NCI-H226 (cell line): ENCODE results near the gene SPTBN5.

Experiments used
- DNase-seq: peaks from one replicate; pipeline ENCODE4 v3.0.0-alpha.2; 2015

Gene SPTBN5

DNA sequence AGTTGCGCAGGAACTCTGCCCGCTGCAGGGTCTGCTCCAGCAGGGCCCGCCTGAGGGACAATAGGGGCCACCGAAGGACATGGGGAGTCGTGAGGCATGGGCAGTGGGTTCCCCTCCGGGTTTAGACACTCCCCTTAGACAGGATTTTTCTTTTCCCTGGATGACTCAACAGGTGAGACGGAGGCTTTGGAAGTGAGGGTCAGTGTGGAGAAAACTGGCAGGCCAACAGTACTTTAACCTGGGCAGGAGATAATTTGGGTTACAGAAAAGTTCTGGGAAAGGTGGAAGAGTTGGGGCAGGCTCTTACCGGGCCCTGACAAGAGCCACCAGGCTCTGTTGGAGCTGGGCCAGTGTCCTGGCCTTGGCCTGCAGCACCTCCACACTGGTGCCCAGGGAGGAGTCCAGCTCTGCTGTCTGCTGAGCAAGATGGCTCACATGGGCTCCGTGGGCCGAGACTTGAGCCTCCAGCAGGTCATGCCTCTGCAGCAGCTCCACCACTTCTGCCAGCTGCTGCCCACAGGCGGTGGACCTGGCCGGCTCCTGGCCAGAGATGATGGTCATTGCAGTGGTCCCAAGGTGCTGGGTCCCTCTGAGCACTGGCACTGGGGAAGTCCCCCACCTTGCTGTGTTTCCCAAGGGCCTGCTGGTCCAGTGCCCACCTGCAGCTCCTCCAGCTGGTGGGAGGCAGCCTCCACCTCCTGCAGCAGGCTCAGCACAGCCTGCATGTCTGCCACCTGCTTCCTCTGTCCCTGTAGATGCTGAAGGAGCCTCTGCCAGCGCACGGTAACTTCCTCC, 11.0 kb downstream of the SPTBN5 start:
- DNase-seq, result no peak

DNA sequence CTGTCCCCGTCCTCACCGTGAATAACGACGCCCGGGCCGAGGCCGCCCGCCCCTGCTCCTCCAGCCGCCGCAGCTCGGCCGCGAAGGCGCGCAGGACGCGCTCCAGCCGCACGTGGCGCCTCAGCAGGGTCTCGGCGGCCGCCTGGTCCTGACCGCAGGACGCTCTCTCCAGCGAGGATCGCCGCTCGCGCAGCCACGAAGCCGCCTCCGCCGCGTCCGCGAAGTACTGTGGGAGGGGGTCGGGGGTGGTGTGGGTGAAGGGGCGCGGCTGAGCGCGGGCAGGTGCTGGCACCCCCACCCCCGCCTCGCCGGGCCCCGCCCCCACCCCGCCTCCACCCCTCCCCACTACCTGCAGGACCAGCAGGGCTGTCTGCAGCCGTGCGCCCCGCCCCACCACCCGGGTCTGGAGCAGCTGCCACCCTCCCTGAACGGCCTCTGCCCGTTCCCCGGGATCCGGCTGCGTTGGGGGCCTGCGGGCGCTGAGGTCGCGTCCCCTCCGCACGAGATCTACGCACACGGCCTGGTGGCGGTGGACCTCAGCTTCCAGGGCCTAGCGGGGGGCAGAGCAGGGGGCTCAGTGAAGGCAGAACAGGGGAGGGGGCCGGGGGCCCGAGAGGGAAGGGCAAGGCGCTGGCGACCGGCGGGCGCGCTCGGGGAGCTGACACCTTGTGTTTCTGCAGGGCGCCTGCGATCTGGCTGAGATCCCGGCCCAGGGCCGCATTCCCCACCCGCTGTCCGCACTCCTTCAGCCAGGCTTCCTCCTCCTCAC, 11.7 kb downstream of the SPTBN5 start:
- DNase-seq, result no peak

DNA sequence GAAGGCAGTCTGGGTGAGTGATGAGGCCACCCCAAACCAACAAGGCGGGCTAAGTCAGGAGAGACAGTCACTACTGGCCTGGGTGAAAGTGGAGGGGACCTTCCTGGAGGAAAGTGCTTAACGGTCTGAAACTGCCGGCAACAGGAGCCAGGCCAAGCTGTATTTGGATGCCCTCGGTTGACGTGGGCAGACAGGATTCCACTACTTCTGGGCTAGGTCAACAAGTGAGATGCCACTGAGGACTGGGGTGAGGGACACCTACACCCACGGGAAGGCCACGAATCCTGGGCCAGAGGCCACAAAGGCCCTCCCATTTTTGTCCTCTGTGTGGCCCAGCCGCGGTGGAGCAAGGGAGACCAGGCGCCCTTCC, 12.3 kb downstream of the SPTBN5 start:
- DNase-seq, result no peak

DNA sequence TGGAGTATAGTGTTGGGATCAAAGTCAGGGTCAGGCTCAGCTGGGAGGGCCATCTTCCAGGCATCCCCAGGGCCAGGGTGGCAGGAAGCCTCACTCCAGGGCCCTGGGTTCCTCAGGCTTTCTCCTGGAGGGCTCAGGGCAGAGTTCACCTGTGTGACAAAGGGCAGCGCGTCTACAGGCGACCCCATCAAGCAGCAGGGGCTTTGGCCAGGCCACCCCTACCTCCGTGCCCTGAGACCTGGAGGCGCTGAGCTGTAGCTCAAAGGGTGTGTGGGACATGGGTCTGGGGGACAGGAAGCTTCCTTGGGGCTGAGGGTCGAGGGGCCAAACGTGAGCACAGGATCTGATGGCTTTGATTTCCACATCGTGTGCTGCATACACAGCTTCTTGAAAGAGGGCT, 12.8 kb downstream of the SPTBN5 start:
- DNase-seq, result no peak

DNA sequence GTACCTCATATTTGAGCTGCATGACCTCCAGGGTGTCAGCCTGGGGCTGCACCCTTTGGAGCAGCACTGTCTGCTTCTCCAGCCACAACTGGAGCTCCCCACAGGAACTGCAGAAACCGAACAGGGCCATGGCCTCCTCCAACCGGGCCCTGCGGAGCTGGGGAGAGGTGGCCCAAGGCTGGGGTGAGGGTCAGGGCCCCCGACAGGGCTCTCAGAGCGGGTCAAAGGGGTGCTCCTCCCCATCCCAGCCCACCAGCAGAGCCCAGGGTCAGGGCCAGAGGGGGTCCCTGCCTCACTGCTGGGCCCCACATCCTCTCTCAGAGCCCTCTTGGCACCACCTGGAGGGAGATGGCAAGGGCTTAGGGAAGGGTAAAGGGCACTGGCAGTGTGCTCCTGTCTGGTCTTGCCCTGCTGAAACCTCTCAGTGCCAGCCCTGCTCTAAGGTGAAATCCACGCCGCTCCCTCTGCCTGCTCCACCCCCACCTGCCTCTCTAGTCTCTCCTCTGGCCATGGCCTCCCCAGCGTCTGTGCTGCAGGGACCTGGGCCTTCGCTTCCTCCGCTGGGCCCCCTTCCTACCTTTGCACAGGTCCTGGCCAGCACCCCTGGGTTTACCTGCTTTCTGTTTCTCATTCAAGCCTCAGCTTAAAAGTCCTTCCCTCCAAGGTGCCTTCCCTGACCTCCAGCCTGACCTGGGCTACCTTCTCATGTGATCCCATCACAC, 13.5 kb downstream of the SPTBN5 start:
- no peak for DNase-seq

DNA sequence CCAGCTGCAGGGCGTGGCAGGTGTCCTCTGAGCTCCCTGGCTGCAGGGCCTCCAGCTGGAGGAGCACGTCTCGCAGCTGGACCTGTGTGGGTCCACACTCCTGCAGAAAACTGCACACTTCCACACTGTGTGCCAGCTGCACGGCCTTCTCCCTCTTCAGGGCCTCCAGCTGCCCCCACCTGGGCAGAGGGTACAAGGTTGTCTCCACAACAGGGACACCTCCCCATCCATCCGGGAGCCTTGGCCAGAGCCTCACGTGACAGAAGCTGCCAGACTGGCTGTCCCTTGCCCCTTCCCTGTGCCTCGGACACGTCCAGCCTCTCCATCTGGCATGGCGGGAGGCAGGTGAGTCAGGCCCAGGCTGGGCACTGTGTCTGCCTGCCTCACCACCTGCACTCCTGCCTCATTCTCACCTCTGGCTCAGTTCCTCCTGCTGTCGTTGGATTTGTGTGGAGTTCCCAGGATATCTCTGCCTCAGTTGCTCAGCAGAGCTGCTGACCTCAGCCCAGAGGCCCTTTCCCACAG, 14.5 kb downstream of the SPTBN5 start:
- no peak for DNase-seq

DNA sequence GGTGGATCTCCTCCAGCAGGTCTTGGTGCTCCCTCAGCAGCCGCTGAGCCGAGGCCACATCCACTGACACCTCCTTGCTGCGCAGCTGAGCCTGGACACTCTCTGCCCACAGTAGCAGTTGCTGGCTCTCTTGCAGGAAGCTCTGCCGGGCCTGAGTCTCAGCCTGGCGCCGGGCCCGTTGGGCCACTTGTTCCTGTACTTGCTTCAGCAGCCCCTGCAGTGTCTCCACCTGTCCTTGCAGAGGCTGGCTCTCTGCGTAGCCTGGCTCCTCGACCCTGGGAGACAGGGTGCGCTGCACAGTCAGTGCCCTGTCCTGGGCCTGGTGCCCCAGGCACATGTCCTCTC, 15.5 kb downstream of the SPTBN5 start:
- no peak for DNase-seq

DNA sequence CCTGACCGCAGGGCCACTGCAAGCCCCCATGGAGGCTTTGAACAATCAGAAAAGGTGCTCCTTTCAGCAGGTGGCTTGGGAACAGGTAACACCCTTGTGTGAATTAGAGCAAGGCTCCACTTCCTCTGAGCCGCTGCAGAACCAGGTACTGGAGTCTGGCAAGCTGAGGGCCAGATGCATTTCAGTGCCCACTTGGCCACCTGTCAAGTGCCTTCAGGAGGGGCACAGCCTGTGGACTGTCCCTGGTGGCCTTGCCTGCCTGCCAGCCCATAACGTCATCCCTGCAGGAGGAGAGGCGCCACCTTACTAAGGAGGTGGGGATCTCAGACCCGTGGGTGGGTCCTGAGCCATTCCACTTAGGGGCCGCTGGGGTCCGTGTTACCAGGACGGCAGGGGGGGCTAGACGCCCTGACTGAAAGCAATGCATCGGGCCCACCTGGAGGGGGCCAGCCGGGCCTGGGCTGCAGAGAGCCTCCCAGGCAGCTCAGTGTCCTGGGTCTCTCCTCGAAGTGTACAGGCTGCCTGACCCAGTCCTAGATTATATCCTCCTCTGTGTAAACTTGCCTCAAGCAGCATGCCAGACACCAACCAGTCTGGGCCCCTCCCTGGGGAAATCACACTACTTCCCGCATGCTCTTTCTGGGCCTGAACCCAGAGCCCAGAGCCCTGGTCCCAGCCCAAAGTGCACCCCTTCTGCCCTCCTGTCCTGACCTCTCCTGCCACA, 16.1 kb downstream of the SPTBN5 start:
- DNase-seq, result no peak

DNA sequence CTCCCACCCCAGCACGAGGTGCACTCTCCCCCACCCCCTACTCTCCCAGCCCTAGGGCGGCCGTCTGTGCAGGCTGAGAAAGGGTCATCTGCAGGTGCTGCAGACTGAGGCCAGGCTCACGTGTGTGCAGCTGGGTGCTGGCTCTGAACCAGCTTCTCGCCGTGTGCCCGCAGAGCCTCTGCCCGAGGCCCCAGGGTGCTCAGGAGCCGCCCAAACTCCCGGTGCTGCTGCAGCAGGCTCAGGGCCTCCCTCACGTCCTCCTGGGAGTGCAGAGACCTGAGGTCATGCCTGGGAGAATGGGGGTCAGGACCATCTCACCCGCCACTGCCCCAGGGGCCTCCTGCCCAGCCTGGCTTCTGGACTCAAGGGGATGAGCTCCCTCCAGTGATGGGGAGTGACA, 17.2 kb downstream of the SPTBN5 start:
- no peak for DNase-seq

DNA sequence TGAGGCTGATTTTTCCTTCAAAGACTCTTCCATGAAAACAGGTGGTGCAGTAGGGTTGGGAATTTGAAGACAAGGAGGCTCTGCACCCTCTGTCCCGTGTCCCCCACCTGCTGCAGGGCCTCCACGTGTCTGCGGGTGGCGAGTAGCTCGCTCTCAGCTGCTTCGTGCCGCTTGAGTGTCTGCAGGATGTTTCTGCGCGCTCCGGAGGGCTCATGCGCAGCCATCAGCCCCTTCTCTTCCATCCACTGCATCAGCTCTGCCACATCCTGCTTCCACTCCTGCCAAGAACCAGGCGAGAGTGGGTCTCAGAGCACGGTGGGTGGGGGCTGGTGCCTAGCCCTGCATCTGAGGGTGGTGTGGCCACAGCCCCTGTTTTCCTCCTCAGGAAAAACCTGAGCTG, 17.8 kb downstream of the SPTBN5 start:
- DNase-seq, result no peak

DNA sequence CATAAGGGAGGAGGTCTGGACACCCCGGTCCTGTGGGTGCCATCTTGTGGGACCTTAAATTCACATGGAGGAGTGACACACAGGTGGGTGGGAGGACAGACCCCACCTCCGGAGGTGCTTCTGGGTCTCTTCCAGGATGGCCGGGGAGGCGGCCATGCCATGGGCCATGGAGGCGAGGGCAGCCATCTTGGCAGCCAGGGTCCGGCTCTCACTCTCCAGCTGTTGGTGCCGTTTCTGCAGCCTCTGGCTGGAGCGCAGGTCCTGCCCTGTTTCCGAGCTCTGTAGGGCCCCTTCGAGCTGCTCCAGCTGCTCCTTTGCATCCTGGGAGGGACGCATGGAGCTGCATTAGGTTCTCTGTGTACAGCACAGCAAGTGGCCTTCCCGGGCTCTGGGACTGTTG, 19.1 kb downstream of the SPTBN5 start:
- DNase-seq, result no peak

DNA sequence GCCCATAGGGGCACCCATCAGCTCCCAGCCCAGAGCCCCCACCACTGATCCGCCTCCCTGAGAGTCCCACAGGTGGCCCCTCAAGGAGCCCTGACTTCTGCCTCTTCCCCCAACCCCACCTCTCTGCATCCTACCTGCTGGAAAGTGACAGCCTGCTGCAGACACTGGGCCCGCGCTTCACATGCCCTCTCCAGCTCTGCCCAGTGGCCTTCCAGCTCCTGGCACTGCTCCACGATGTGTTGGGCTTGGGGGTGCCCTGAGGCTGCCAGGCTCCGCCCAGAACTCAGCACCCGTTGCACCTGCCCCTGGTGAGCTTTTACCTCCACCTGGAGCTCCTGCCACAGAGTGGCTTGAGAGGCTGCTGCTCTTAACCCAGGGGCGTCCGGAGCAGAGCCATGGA, 20.1 kb downstream of the SPTBN5 start:
- no peak for DNase-seq

DNA sequence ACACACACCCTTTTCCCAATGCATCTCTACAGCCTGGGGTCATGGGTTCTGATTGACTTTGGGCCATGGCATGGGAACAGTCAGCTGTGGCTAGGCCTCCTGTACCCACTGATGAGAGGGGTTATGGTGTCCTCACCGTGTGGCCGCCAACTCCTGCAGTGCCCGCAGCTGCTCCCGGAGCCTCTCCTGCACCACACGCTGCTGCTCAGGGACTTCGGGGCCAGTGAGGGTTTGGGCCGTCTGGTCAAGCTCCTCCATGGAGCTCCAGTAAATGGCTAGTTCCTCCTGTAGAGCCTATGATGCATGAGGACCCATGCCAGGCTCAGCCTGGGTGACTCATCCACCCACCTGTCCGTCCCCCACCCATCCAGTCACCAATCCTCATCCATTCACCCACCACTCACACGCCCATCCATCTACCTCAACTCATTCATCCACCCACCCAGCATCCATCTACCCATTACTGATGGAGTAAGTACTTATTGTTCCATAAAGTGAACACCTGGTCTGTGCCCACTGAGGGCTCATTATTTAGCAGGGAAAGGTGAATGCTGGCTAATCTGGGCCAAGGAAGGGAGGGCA, 21.6 kb downstream of the SPTBN5 start:
- no peak for DNase-seq

DNA sequence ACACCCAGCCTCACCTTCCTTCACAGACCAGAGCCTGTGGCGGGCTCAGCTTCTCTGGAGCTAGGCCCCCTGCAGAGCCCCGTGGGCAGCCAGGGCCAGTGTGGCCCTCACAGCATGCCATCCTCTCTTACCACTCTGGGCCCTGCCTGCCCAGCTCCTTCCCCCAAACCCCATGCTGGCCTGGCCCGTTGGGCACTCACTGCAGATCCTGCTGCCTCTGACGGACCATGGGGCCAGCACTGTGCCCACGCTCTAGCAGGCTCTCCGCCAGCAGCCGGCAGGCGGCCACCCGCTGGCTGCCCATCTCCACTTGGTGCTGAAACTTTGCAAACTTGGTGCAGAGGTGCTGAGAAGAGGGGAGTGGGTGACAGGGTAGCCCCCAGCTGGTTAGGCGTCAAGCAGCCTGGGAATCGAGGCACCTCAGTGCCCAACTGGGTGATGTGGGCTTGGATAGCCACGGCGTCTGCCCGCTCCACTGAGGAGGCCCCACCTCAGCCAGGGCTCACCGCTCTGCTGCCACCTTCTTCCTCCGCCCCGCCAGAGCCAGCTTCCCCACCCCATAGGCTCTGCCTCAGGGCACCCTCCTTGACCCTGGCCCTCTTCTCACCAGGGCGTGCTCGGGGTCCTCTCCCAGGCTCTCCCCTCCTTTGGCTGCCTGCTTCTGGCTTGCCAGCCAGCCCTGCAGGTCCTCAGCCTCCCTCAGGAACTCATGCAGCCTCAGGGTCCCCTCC, 22.5 kb downstream of the SPTBN5 start:
- no peak for DNase-seq

DNA sequence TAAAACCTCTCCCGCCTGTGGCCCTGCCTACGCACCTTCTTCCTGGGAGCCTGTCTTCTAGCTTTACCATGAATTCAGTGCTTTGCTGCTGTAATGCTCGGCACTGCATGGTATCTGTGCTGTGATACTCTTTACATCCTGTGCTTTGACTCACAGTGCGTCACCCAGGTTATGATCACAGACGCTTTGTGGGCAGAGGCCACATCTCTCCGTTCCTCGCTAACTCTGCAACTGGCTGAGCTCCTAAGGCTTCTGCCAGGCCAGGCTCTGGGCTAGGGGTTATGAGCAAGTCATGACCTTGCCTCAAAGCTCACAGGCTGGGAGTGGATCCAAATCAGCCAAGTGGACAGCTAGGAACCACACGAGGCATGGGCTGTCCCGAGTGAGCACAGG, 23.2 kb downstream of the SPTBN5 start:
- no peak for DNase-seq

DNA sequence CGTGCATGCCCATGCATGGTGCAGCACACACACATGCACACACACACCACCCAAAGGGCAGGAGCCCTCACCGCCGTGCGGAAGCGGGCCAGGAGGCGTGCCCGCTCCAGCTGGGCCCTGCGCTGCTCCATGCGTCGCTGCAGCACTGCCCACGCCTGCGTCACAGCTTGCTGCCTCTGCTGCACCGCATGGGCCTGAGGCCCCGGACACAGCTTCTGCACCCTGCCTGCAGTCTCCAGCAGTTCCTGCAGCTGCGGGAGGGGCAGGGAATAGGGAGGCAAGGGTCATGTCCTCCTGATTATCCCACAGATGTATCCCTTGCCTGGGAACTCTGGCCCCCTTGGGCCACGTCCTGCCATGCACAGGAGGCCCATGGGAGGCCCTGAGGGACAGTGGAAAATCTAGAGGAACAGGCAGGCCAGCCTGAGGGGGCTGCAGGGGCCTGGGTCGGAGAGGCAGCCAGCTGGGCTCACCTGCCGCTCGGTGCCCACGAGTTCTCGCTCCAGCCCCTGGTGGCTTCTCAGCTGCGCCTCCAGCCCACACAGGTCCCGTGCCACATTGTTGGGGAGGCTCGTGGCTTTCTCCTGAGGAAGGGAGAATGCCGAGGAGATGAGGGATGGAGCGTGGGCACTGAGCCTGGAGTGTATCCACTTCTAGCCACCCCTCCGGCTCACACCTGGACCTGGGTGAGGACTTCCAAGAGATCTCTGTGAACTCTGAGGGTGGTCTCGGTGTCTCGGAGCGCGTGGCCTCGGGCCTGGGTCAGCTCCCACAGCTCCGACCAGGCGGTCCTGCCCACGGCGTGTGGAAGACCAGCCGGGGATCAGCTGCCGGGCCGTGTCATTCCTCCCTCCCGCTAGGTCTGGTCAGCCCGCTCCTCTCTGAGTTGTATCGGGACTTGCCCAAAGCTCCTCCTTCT, 23.8 kb downstream of the SPTBN5 start:
- DNase-seq, result no peak

DNA sequence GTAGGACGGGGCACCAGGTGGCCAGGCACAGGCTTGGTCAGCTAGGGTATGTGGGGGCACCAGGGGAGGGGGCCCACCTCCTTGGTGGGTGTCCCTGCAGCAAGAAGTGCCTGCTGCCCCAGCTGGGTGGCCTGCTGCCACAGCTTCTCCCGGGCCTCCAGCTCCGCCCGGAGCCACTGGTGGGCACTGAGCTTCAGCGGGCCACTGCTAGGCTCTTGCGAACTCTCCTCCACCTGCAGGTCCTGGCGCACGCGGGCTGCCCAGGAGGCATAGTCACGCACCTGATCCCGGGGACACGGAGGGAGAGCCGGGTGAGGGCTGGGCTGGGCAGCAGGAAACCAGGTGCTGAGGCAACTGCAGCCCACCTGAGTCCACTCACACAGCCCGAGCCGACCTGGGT, 25.5 kb downstream of the SPTBN5 start:
- no peak for DNase-seq

DNA sequence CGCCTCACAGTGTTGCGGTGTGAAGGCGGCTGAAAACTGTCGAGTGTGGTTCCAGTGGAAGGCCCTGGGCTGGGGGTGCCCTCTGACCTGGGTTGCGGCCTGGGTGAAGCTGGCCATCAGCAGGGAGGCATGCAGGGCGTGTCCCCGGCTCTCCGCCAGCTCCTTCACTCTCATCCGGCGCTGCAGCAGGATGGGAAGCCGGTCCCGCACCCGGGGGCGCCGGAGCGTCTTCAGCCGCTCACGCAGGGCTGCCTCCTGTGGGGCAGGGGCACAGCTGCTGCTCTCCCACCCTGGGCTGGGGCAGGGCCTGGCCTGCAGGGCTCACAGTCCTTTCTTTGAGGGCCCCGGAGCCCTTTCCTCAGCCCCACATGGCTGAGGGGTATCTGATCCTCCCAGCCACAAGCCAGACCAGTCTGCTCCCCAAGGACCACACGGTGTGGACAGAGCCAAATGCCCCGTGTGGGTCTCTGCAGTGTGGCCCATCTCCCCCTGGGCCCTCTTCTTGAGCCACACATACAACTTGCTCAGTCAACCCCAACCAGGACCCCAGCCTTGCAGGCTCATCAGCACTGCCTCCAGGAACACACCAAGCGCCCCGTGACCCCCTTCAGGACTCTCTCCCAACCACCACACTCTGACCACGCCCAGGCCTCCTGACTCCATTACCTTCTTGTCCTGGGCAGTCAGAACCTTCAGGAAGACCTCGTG, 26.8 kb downstream of the SPTBN5 start:
- DNase-seq, result no peak

DNA sequence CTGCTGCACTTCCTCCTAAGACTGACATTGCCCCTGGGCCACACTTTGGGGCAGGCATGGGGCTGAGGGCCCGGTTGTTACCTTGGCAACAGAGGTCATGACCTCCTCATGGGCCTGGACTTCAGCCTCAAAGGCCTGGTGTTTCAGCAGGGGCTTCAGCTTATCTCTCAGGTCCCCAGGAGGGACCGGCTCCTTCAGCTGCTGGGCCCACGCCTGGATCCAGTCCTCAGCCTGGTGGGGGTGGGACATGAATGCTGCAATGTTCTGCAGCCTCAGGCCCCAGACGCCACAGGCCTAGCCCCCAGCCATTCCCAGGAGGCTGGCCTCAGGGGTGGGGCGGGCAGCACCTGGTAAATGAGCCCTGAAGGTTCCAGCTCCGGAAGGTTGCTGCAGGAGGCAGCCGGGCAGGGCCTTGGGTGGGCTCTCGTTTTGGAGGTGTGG, 27.6 kb downstream of the SPTBN5 start:
- DNase-seq, result no peak

DNA sequence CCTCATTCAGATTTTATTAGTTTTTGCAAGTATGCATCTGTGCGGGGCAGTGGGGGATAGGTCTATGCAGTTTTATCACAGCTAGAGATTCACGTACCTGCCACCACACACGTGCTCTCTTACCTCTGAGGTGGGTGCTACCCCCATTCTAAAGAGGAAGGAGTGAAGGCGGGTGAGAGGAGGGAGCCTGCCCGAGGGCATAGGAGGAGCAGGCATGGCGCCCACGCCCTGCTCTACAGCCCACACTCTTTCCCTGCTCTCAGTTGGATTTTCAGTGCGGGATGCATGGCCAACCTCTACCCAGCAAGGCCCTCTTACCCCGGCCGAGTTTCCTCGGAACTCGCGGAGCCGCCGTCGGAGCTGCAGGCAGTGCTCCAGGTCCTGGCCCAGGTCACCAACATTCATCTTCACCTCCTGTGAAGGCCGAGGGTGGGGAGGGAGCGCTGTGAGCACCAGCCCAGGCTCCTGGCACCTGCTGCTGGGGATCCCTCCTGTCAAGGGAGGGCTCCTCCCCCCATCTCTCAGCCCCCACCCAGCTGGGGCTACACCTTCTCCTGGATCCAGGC, 28.3 kb downstream of the SPTBN5 start:
- DNase-seq, result no peak
